HG02840 (cell line): Measurements from ENCODE around the gene FAM210B.
"Not testable (repeated sequence)": the region's sequence is repeated elsewhere in the genome, so short reads cannot be mapped to it uniquely, and the experiment has no call there.

Experiments used
- ATAC-seq: cut with Tn5 transposase; IDR thresholded peaks from one replicate; pipeline ENCODE4 v1.9.1; 2021; ENCODE audit warnings: mild to moderate bottlenecking, moderate library complexity, moderate number of reproducible peaks; ENCODE audit not compliant: unreplicated experiment, low FRiP score

FAM210B gene

DNA sequence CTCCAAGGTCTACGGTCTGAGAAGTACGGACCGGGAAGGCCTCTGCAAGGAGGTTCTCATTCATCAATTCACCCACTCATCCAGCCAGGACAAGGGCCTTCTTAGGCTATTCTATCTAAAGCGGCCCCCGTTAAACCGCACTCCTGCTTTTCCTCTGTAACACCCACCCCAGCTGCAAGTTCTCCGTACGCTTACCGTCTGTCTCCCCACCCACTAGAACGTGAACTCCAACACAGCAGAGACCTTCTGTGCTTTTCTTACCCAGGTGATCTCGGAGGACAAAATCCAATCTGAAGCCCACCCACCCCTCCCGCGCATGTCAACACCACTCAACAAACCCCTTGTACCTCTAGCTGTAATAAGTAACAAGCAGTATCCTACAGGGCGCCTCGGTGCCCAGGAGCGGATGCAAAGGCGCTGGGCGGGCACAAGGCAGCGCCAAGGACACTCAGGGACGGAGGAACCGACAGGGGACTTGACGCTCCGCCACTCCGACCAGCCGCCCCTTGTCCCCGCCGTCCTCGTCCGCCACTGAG is 32.9 kb downstream of the FAM210B start:
- ATAC-seq: peak; percentile 28

DNA sequence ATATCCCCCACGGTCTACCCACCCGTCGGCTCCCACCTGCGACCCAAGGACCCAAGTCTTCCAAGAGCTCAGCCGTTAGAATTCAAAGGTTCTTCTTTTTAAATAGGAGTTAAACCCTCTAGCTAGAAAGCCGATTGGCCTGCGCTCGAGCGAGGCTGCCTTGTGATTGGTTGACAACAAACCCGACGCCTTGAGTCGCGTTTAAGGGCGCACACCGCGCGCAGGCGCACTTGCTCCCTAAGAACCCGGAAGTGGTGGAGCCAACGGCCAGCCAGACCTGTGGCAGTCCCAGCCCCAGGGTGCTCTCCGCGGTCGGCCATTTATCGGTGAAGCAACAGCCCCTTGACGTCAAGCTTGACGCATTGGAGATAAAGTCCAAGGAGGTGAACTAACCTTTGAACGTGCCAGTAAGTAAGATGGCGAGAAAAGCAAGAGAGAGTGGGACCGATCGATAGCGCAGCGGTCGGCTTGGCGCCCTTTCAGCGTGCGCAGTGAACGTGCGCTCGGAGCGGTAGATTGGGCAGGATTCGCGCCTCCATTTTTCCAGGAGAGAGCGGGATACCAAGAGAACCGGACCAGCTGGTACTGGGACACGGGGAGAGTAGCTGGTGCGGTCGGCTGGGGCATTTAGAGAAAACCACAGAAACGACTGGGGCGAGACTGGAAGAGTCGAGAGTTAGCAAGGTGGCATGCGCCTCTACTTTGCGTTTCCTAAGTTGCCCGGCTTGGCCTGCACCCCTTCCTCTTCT is 33.5 kb downstream of the FAM210B start, which contains the start of the genes AURKA and CSTF1:
Gene AURKA, minus strand, starts transcription at position 84 of the 749 bp plus-strand sequence. CDS start 4,018 bp downstream, outside the sequence.
Gene CSTF1, plus strand, starts transcription at position 514 of the 749 bp plus-strand sequence. CDS start 2,908 bp downstream, outside the sequence.
- ATAC-seq: peak; percentile 96

DNA sequence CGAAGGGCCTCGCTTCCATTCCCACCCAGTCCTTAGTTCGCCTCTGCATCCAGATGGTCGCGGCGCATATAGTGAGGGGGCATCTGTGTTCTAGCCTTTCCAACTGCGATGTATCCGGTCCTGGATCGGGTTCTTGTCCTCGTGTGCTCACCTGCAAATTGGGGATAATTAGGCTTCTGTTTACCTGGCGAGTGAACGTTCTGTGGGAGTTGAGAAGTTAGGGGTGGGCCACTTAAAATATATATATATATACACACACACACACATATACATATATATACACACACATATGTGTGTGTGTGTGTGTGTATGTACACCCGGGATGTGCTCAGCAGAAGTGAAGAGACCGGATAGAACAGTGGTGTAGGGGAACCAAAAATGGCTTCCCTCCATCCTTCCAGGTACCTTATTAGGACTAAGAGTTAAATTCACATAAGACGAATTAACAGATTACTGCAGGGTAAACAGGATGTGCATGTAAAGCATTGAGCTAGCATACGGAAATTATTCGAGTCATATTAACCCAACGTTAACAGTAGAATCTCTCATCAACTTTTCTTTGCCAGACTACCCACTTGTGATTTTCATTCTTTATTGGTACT is 34.2 kb downstream of the FAM210B start:
- ATAC-seq: no peak

DNA sequence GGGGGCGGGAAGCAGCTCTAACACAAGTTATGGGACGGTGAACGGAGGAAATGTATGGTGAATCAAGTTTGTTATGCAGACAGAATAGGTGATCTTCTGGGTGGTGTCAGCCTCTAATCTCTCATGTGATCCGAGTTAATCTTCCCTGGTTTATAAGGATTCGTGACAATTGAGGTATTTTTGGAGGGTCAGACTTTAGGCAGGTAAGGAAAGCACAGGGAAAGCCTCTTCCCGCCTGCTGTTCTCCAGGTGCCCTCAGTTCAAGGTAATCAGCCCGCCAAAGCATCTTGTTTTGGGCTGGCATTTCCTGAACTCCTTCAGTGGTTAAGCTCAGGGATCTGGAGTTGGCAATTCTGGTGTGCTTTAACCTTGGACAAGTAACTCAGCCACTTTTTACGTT is 34.9 kb downstream of the FAM210B start:
- ATAC-seq: no peak

DNA sequence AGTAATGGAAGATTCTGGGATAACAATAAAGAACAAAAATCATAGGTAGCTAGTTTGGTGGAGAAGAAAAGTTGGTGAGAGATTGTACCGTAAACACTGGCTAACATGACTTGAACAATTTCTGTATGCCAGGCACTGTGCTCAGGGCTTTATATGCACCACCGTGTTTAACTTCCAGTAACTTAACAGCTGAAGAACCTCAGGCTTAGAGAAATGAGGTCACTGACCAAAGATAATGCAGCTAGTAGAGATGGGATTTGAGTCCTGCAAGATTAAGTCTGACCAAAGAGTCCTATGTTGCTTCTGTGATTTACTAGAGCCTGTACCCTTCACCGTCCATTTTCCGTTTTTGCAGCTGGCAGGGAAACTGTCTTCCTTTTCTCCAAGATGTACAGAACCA is 36.4 kb downstream of the FAM210B start:
- no peak for ATAC-seq

DNA sequence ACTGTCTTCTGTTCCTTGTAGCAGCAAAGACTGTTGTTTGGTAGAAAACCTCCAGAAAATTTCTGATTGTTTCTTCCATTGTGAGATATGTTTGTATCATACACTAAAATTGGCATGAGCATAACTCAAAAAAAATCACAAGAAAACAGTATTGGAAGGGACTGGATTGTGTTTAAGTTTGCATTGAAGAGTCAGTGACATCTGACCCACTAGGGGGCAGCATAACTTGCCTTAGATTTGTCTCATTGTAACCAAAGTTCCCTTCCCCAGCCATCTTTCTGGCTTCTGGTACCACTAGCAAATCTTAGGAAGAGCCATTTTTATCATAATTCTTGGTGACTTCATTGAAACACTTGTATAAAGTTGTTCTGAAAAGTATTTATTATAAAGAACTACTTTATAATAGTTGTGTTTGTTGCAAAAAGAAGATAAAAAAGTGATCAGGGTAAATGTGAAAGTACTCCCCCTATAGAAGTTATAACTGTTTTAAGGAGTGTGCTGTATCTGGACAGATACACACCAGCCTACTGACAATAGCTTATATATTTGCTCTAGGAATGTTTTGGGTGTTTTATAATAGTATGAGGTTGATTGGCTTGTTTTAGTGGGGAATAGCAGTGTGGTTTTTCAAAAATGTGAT is 41.3 kb downstream of the FAM210B start:
- ATAC-seq: no peak

DNA sequence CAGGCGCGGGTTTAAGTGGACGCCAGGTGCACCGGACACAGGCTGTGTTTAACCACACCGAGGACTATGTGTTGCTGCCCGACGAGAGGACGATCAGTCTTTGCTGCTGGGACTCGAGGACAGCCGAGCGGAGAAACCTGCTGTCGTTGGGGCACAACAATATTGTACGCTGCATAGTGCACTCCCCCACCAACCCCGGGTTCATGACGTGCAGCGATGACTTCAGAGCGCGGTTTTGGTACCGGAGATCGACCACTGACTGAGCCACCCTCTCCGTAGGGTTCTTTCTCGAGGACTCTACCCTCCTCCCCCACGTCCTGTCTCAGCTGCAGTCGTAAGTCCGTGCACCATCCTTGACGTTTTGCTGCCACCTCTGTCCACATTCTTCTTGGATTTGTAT is 44.7 kb downstream of the FAM210B start:
- ATAC-seq: no peak

DNA sequence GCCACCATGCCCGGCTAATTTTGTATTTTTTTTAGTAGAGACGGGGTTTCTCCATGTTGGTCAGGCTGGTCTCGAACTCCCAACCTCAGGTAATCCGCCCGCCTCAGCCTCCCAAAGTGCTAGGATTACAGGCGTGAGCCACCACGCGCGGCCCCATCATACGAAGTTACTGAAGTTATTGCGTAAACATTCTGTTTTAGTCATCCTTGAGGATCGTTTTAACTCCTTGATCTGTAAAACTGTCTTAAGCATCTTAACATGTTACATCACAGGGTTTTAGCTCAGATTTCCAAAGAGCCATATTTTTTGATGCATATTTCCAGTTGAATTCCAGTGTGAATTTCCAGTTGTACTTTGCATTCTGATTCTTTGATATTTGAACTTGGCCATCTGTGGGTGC is 46.6 kb downstream of the FAM210B start:
- not testable (repeated sequence) for ATAC-seq

DNA sequence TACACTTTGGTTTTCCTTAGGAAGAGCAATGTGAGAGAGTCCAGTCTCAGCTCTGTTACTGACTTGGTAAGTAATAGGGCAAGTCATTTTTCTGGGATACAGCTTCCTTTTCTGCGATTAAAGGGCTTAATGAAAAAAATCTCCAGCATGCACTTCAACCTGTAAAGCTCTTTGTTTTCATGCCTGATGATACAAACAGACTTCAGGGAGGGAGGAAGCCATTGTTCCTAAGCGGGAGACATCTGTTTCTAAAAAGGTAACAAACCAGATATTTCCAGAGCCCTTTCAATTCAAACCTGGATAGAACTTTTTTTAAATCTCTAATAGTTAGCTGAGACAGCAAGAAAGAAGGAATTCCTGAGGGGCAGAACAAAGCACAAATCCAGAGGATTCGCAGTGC is 48.1 kb downstream of the FAM210B start:
- ATAC-seq: no peak

DNA sequence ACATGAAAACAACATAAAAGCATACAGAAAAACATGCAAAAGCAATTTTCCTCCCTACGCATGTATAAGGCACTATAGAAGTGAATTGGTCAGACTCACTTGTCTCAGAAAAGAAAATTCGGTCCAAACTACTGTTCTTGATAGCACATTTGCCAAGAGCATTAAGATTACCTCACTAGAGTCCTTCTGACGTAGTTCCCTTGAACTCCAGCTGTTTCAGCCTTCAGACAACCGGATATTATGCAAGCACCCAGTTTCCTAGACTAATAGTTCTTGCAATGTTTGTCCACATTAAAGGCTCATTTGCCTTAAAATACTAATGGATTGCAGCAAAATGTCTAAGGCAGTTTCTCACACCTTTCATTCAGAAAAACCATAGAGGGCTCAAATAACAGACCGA is 50.7 kb downstream of the FAM210B start:
- no peak for ATAC-seq

DNA sequence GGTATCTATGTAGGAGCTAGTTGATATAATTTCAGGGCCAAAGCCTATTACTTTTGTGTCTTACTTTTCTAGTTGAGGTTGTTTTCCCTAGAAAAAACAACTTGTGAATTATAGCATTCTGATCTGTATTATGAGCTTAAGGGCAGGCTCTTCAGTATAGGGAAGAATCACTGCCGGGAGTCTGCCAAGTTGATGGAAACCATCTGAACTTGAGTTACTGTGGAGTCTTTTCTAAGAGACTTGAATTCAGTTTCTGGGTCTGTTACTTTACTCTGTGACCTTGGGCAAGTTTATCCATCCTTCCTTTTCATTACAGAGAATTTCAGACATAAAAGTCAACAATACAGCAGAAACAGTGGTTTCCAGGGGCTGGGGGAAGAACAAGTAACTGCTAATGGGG is 51.2 kb downstream of the FAM210B start:
- ATAC-seq: no peak

DNA sequence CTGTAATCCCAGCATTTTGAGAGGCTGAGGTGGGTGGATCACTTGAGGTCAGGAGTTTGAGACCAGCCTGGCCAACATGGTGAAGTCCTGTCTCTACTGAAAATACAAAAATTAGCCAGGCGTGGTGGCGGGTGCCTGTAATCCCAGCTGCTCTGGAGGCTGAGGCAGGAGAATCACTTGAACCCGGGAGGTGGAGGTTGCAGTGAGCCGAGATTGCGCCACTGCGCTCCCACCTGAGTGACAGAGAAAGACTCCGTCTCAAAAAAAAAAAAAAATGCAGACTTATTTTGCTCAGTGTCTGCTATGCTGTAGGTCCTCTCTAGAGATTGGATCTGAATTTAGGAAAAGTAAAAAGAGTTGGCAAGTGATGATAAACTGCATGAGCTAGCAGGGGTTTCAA is 52.5 kb downstream of the FAM210B start:
- ATAC-seq: not testable (repeated sequence)

DNA sequence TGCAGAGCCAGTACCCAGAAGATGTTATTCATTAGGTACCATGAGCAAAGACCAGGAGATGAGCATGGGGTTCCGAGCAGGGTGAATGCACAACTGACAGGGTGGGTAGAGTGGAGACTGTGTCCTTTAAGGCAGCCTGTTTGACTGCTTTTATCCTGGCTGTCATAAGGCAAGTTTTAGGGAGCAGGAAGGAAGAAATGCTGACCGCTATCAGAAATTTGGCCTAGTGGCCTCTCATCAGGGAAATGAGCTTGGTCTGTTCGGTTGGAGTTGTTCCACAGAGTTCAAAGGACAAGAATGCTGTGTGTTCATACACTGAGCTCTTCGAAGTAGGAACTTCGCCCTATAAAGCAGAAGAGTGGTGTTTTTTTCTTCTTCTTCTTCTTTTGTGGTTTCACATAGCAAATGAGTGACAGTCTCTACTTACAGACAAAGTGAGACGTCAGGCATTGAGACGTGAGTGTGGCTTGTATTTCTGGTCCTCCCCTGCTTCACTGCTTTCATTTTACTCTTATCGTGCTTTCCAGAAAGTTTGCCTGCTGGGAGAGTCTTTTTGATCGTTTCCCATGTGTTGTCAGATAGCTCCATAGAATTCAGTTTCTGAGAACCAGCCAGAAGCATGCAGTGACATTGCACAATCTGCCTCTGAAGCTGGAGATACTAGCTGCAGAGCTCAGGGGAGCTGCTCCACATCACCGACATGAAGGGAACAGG is 53.1 kb downstream of the FAM210B start, which contains the start of gene CASS4:
Gene CASS4, plus strand, starts transcription at position 502 of the 714 bp plus-strand sequence. Its CDS starts 199 bp downstream, at position 701.
- ATAC-seq: peak; percentile 59

DNA sequence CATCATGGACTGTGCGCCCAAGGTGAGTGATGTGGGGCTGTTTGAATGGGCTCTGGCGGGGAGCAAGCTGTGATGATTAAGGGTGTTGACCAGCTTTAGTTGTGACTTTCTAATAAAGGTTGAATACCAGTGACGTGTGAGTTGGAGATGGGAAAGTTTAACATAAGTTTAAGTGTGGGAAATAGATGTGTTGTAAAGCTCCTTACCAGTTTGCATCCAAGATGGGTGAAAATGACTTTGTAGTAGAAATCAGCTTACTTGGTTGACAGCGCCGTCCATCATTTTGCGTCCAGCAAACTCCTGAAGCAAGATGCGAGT is 53.7 kb downstream of the FAM210B start:
- ATAC-seq: no peak

DNA sequence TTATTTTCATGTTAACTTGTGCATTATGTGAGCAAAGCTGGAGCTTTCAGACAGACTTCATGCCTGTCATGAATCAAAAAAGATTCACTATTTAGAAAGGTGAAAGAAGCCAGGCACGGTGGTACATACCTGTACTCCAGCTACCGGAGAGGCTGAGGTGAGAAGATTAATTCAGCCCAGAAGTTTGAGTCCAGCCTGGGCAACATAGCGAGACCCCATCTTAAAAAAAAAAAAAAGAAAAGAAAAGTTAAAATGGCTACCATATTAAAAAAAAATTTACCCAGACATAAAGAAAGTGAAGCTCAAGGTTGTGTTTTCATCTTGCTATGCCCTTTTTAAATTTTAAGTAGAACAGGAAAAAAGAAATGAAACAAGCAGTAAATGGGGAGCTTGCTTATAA is 54.2 kb downstream of the FAM210B start:
- no peak for ATAC-seq

DNA sequence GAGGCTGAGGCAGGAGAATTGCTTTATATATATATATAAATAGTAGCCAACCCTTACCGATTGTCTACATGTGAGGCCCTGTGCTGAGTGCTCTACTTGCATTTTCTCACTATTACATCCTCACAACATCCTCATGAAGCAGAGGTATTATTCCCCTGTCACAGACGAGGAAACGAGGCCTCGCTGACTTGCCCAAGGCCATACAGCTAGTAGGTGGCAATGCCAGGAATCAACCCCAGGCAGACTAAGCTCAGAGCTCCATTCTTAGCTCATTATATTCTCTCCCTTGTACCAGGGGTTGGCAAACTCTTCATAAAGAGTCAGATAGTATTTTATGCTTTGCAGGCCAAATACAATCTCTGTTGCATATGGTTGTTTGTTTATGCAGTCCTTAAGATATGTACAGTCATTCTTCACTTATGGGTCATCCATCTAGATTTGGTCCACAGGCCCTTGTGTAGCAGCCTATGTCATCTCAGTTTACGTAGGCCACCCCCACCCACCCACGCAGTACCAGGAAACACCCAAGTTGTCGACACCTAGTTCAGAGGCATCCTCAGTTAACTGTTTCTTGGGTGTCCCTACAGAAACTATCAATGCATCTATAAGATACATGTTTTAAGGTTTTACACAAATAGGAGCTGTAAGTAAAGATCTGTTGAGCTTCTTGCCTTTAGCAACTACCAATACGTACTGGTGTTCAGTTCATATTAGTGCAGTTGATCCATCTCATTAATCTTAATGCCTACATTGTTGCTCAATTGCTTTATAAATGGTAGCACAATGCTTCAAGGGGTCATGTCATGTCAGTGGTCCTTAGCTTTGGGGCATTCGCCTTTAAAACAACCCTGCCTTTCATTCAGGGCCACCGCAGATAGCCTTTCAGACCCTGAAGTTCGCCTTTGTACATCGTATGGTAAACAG is 56.3 kb downstream of the FAM210B start:
- no peak for ATAC-seq

DNA sequence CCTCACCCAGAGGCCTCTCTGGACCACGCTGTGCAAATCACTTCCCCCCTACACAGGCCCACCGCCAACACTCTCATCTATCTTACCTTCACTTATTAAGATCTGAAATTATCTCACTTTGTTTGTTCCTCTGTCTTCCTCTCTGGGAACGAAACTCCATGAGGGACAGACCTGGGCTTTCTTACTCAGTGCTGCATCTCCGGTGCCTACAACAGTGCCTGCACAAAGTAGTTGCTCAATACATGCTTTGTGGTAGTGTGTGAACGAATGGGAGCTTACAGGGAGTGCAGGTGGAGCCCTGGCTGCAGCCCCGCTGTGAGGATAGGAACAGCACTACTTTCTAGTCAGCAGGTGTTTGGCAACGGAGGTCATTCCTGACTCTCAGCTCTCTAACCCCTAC is 58.6 kb downstream of the FAM210B start:
- ATAC-seq: no peak

DNA sequence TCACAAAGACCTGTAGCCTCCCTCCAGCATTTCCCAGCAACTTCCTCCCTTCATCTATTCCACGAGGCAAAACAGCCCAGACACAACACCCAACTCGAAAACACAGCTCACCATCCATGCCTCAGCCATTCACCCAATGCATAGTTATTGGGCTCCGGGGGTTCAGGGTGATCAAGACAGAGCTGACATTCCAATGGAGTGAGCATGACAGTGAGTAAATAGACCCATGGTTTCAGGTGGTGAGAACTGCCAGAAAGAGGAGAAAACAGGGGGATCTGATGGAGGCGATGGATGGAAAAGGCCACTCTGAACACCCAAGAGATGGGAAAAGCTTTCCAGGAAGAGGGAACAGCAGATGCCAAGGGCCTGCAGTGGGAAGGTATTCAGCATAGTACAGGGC is 59.1 kb downstream of the FAM210B start:
- ATAC-seq: no peak
